IPS DF 4.7 (cell line): ENCODE data around the gene RD3L.

Experiments
- DNase-seq: peaks from one replicate; pipeline ENCODE4 v3.0.0-alpha.2; 2013; ENCODE audit warnings: low spot score; ENCODE audit errors: extremely low read depth

The RD3L gene

DNA sequence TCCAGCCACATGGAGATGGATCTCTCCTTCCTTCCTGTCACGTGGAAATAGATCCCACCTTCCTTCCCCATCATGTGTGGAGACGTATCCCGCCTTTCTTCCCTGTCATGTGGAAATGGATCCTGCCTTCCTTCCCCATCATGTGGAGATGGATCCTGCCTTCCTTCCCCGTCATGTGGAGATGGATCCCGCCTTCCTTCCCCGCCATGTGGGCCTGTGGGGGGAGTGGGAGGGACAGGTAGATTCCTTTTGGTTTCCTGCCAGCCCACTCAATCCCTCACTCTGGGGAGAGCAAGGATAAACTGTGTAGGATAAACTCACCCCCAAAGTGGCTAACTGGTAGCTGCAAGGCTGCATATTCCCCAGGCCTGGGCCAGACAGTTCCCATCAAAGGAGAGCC lies 45.8 kb downstream of the RD3L start:
- DNase-seq, result no peak

DNA sequence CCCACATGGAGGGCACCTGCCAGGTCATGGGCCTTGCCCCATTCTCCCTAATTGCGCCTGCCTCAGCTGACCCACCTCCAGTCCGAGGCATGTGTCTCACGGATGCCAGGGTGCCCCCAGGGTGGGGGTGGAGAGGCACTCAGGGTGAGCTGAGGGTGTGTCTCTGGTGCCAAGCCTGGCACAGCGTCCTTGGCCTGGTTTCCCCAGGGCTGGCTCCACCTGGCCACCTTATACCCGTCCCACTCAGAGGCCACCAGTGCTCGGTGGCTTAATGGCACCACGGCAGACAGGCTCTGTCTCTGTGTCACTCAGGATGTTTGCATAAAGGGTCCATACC lies 47.6 kb downstream of the RD3L start:
- no peak for DNase-seq

DNA sequence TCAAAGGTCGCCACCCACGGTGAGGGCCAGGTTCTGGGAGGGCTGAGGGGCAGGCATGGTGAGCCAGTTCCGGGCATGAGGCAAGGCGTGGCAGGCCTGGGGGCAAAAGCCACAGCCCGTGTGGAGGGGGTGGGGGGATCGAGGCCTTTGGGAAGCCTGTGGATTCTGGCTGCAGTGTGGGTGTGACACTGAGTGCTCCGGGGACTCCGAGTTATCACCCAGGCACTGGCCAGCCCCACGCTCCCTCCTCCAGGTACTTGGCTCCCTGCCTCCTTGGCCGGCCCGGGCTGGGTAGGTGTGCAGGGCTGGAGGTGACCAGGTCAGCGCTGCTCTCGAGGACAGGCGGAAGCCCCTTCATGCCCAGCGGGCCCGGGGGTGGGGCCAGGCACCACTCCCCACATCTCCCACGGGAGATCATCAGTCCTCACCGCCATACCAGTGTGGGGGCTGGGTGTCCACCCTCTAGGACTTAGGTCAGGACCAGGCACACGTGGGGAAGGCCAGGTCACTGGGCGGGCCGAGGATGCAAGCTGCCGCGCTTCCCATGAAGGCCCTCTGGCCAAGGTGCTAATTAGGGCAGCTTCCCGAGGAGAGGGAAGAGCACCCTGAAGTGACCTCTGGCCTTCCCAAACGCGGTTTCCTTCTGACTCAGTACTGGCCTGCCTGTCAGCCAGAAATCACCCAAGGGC lies 48.2 kb downstream of the RD3L start:
- DNase-seq, result no peak

DNA sequence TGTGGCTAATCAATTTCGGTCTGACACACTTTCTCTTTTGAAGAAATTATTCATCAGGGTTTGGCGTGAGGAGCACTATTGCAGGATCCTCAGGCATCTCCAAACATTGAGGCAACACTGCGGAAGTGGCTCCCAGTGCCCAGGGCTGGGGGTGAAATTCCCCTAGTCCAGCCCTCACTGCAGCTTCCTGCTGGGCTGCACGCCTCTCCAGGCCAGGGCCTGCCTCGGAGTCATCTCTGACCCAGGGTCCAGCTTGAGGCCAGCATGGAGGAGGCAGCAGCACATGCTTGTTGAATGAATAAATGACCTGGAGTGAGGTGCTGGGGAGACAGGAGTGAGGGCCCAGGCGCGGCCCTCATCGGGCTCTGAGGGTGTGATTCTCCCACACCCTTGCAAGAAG lies 50.1 kb downstream of the RD3L start:
- no peak for DNase-seq

DNA sequence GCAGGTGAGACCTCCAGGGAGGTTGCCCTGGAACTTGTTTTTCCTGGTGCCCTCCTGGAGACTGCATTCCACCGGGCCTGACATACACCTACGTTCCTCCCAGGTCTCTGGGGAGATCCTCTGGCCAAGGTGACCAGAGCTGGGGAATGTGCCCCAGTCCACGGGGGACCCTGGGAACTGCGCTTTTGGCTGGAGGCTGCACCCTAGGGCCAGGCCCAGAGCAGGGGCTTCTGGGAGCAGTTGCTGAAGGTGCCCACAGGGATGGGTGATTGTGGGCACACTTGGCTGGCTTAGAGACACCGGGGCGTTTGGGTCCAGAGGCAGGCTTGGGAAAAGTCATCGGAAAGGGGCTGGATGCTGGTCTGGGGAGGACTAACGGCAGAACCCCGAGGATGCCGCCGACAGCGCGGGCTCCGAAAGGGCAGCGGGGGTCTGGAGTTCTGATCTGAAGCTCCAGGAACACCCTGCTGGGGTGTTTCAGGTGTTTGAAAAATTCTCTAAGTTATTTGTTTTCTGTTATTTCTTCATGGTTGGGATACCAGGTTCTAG lies 50.6 kb downstream of the RD3L start:
- no peak for DNase-seq

DNA sequence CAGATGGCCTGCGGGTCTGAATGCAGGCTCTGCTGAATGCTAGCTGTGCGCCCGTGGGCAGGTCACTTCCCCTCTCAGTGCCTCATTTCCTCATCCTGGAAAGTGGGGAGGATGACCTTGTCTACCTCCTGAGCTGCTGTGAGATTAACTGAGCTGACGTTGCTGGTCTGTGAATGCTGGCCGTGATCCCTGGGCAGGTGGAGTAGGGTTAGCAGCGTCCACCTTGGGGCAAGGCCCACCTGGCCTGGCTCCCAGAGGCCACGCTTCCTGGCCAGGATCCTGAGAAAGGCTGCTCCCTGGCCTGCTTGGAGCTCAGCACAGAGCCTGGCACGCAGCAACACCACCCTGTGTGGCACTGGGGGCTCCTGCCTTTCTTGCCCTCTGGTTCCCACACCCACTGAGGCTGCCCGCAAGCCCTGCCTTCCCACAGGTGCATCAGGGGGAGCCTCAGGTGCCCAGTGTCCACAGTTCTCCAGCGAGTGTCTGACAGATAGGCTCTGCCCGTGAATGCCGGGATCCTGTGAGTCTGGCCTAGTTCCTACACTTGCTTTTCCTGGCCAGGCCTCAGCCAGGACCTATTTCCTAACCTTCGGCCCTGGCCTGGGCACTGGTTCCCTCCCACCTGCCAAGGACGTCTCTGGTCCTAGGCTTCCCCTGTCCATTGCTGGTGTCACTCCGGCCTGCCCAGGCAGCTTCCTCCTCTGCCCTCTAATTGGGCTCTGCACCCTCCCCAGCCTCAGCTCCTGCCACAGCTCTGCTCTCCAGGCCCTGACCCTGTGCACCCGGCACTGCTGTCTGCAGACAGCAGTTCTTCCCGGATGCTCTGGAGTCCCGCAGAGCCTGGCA lies 51.3 kb downstream of the RD3L start:
- no peak for DNase-seq
